Measurements from ENCODE around the gene MED8.

The MED8 gene

DNA sequence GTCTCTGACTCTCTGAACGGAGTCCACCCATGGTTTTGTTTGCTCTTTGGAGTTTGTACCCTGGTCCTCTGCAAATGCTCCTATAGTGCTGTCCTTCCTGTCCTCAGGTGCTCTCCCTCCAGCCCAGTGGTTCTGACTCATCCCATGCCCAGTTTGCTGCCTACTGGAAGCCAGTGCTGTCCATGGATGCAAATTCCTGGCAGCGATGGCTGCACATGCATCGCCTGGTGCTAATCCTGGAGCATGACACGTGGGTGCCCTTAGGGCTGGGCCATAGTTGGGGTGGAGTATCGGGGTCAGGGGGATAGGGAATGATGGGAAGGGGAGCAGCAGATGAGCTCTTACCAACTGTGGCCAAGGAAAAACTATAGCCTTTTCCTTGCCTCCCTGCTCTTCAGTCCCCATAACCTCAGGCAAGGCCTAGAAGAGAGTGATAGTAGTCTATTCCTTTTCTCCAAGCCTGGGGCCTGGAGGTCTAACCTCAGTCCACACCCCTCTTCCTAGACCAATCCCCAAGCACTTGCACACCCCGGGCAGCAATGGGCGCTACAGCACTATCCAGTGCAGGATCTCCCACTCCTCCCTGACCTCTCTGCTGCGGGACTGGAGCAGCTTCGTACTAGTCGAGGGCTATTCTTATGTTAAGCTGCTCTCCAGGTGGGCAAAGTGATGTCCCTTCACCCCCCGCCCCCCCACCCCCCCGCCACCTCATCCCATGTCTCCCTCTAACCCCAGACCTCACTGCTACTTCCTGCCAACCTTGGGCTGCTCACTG is 32.6 kb upstream of the MED8 start:
- TF ChIP-seq, protein P1, sequence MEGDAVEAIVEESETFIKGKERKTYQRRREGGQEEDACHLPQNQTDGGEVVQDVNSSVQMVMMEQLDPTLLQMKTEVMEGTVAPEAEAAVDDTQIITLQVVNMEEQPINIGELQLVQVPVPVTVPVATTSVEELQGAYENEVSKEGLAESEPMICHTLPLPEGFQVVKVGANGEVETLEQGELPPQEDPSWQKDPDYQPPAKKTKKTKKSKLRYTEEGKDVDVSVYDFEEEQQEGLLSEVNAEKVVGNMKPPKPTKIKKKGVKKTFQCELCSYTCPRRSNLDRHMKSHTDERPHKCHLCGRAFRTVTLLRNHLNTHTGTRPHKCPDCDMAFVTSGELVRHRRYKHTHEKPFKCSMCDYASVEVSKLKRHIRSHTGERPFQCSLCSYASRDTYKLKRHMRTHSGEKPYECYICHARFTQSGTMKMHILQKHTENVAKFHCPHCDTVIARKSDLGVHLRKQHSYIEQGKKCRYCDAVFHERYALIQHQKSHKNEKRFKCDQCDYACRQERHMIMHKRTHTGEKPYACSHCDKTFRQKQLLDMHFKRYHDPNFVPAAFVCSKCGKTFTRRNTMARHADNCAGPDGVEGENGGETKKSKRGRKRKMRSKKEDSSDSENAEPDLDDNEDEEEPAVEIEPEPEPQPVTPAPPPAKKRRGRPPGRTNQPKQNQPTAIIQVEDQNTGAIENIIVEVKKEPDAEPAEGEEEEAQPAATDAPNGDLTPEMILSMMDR (conservative IDR thresholded peaks at IDR 0.05; ENCODE audit: low read depth, low read length): no peak
- no peak for DNase-seq (ENCODE audit: low read depth)
- no peak overlapping the region for H3K4me3 ChIP-seq (ENCODE audit: low read depth, low read length)

DNA sequence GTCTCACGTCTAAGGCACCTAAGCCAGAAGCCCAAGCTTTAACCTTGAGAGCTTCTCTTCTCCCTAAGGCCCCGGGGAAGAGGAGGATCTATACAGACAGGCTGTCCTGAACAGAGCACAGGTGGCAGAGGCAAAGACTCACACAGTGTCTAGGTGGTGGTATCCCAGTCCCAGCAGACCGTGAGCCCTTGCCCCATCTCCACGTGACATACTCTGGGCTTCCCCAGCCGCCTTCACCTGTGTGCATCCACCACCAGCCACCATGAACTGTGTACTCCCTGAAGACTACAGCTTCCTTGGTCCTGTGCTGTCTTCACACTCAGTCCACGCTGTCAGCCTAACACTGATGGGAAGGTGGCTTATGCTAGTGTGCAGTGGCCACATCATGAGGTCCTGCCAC is 31.8 kb upstream of the MED8 start:
- TF ChIP-seq, protein P1 (conservative IDR thresholded peaks at IDR 0.05; ENCODE audit: low read depth, low read length): no peak

DNA sequence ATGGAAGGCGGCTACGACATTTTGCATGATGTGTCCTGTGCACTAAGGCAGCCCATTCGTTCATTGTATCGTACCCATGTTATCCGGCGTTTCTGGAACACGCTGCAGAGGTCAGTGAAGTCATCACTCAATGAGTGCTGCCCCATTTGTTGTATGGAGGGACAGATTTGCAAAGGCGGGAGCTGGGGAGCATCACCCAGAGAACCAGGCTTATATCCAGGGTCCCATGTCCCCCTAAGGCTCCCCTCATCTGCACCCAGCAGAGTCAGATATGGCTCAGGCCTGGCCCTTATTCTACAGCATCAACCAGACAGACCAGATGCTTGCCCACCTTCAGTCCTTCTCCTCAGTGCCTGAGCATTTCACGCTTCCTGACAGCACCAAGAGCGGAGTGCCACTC is 31.3 kb upstream of the MED8 start:
- H3K4me3 ChIP-seq (ENCODE audit: low read depth, low read length): no peak overlapping the region
- no peak for DNase-seq (ENCODE audit: low read depth)
- TF ChIP-seq, protein P1 (conservative IDR thresholded peaks at IDR 0.05; ENCODE audit: low read depth, low read length): no peak

More for the DNA sequence above, 31.8 kb upstream of the MED8 start:
- DNase-seq (ENCODE audit: low read depth): no peak
- H3K4me3 ChIP-seq (ENCODE audit: low read depth, low read length): no peak overlapping the region

DNA sequence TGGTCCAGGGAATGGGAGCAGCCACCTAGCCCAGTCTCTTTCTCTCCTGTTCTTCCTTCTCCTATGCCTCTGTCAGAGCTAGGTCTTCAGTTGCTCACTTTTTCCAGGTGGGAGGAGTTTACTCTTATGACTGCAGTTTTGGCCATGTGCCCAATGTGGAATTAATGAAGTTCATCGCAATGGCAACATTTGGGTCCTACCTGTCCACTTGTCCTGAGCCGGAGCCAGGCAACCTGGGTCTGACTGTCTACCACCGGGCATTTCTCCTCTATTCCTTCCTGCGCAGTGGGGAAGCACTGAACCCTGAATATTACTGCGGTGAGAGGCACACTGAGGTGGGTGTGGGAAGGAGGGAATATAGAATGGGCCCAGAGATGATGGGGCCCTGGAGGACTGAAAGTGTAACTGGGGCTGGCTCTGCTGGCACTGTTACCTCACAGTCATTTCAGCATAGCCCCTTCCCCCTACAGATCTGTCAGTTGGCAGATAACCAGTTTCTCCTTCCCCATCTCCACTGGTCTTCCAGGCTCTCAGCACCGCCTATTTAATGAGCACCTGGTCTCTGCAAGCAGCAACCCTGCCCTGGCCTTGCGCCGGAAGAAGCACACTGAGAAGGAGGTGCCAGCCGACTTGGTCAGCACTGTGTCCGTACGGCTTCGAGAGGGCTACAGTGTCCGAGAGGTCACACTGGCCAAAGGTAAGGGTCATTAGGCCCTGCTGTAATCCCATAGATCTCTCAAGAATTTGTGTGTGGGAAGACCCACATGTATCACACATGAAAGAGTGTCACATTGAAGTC is 30.2 kb upstream of the MED8 start:
- no peak for DNase-seq (ENCODE audit: low read depth)
- H3K4me3 ChIP-seq (ENCODE audit: low read depth, low read length): no peak overlapping the region
- TF ChIP-seq, protein P1 (conservative IDR thresholded peaks at IDR 0.05; ENCODE audit: low read depth, low read length): no peak

DNA sequence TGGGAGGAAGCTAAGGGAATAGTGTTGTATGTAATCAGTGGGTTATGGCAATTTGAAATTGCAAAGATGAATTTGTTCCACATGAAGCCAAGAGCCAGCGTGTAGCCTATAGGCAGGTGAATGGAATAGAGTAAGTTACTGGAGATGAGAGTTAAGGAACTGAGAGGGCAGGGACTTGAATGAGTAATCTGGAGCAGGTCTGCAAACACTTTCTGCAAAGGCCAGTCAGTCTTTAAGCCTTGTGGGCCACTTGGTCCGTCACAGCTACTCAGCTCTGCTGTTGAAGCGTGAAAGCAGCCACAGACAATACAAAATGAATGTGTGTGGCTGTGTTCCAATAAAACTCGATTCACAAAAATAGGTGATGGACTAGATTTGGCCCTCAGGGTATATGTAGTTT is 29.3 kb upstream of the MED8 start:
- DNase-seq (ENCODE audit: low read depth): no peak
- H3K4me3 ChIP-seq (ENCODE audit: low read depth, low read length): no peak overlapping the region
- TF ChIP-seq, protein P1 (conservative IDR thresholded peaks at IDR 0.05; ENCODE audit: low read depth, low read length): no peak

DNA sequence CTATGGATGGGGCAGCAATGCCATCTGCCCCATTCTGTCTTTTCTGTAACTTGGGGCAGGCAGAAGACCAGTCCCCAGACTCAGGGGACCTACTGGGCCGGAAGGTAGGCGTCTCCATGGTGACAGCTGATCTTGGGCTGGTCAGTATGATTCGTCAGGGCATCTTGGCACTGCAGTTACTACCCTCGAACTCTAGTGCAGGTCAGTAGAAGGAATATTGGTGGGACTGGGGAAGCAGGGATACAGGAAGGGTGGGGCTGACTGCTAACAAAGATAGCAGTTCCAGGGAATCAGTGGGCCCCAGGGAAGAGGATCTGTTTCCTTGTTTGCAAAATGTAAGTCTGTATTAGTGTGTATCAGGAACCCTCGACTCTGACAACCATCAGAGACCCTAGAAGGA is 26.3 kb upstream of the MED8 start:
- no peak for DNase-seq (ENCODE audit: low read depth)
- TF ChIP-seq, protein P1 (conservative IDR thresholded peaks at IDR 0.05; ENCODE audit: low read depth, low read length): no peak
- H3K4me3 ChIP-seq (ENCODE audit: low read depth, low read length): no peak overlapping the region
